Activated naive CD4-positive, alpha-beta T cell treated with anti-CD3 and anti-CD28 coated beads, Interleukin-2, amount 10 ng/mL, durations not matched to agents 7 days and 5 days (primary cell): Measurements from ENCODE around the gene ADAMTS2.

ENCODE experiments used
- CTCF ChIA-PET: fragments of 350-600 bp; sonication (Branson Sonifier 250); formaldehyde crosslinking; loops from one replicate; lab custom pipeline; 2021; ENCODE audit warnings: antibody characterized with exemption; lab: Charles Lee
- DNase-seq: peaks from one replicate; pipeline ENCODE4 v3.0.0-alpha.2; 2020
- H3K27ac Mint-ChIP-seq: one replicate; pipeline ENCODE4 v1.8.0; 2021; ENCODE audit warnings: mild to moderate bottlenecking, moderate library complexity, mixed read lengths
- H3K27me3 Mint-ChIP-seq: one replicate; pipeline ENCODE4 v1.8.0; 2021; ENCODE audit warnings: mild to moderate bottlenecking, mixed read lengths
- H3K36me3 Mint-ChIP-seq: one replicate; pipeline ENCODE4 v1.8.0; 2021; ENCODE audit warnings: mixed read lengths
- H3K4me1 Mint-ChIP-seq: one replicate; pipeline ENCODE4 v1.8.0; 2021; ENCODE audit warnings: mixed read lengths
- H3K4me3 Mint-ChIP-seq: one replicate; pipeline ENCODE4 v1.8.0; 2021; ENCODE audit warnings: mild to moderate bottlenecking, moderate library complexity, mixed read lengths
- H3K9me3 Mint-ChIP-seq: one replicate; pipeline ENCODE4 v1.8.0; 2021; ENCODE audit warnings: mixed read lengths

ADAMTS2 gene

DNA sequence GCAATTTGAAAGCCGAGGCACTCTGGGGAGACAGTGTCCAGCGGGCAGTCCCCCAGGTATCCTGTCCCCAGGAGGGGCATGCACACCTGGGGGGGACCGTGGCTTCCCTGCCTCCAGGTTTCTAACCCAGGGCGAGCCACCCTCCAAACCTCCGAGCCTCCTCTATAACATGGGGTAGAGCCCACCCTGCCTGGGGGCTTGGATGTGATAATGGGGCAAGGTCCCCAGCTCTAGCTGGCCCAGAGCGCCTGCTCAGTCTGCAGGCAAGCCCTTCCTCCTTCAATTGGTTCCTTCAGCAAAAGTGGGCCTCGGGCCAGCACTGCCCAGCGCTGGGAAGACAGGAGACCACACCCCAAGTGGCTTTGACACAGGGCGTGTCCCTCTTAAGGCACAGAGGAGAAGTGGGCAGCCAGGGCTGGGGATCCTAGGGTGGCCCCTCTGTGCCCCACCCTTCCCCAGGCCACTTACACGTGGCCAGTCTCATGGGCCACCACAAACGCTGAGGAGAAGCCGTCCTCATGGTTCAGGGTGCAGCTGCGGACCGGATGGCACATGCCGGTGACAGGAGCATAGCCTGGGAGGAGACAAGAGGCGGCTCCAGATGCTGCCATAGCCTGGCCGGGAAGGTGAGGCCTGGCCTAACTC is 190.8 kb downstream of the ADAMTS2 start:
- CTCF ChIA-PET: no interaction called here
- H3K4me3 Mint-ChIP-seq: no peak overlapping the region
- H3K4me1 Mint-ChIP-seq: no peaks in the 10 kb centered on the region
- H3K27ac Mint-ChIP-seq: no peak overlapping the region
- DNase-seq: no peak
- no peaks in the 10 kb centered on the region for H3K36me3 Mint-ChIP-seq
- H3K27me3 Mint-ChIP-seq: peaks cover 3% of the 10 kb centered on the region
- H3K9me3 Mint-ChIP-seq: peaks cover 2% of the 10 kb centered on the region

- no peaks in the 10 kb centered on the region for H3K9me3 Mint-ChIP-seq
- CTCF ChIA-PET: no interaction called here
- no peak overlapping the region for H3K27ac Mint-ChIP-seq
- H3K4me1 Mint-ChIP-seq: no peaks in the 10 kb centered on the region
- no peak for DNase-seq
- H3K4me3 Mint-ChIP-seq: no peak overlapping the region
- H3K27me3 Mint-ChIP-seq: peaks cover 3% of the 10 kb centered on the region
- H3K36me3 Mint-ChIP-seq: no peaks in the 10 kb centered on the region
These were observed 191.3 kb downstream of the ADAMTS2 start for GRCh38 chr5:179153921-179154345.

DNA sequence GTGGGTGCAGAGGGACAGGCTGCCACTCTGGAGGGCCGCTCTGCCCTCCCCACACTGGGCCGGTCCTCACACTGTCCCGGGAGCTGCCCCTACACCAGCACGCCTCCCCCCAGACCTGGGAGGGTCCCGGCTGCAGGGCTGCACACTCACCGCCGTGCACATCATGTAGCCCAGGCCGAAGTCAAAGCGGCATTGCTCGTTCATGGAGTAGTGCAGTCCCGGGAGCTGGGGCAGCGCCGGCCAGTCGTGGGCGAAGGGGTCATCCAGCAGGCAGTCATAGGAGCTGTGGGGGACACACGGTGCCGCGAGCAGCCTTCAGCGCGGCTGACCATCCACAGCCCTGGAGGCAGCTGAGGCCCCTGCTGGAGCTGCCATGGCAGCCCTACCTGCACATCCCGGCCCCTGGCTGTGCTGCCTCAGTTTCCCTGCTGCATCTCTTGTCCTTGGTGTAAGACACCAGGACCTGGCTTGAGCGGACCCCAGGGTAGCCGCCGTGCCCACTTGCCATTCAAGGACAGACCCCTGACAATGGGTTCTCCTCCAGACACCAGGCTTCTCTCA is 191.8 kb downstream of the ADAMTS2 start:
- no peak overlapping the region for H3K4me3 Mint-ChIP-seq
- H3K27ac Mint-ChIP-seq: no peak overlapping the region
- no peaks in the 10 kb centered on the region for H3K36me3 Mint-ChIP-seq
- H3K9me3 Mint-ChIP-seq: no peaks in the 10 kb centered on the region
- peaks cover 4% of the 10 kb centered on the region for H3K27me3 Mint-ChIP-seq
- no peaks in the 10 kb centered on the region for H3K4me1 Mint-ChIP-seq
- CTCF ChIA-PET: no interaction called here
- DNase-seq: no peak

- no peak overlapping the region for H3K4me3 Mint-ChIP-seq
- peaks cover 8% of the 10 kb centered on the region for H3K27me3 Mint-ChIP-seq
- no peak overlapping the region for H3K27ac Mint-ChIP-seq
- CTCF ChIA-PET: no interaction called here
- no peaks in the 10 kb centered on the region for H3K36me3 Mint-ChIP-seq
- no peaks in the 10 kb centered on the region for H3K4me1 Mint-ChIP-seq
- no peak for DNase-seq
- peaks cover 2% of the 10 kb centered on the region for H3K9me3 Mint-ChIP-seq
These were observed 192.3 kb downstream of the ADAMTS2 start for GRCh38 chr5:179152941-179153340.

DNA sequence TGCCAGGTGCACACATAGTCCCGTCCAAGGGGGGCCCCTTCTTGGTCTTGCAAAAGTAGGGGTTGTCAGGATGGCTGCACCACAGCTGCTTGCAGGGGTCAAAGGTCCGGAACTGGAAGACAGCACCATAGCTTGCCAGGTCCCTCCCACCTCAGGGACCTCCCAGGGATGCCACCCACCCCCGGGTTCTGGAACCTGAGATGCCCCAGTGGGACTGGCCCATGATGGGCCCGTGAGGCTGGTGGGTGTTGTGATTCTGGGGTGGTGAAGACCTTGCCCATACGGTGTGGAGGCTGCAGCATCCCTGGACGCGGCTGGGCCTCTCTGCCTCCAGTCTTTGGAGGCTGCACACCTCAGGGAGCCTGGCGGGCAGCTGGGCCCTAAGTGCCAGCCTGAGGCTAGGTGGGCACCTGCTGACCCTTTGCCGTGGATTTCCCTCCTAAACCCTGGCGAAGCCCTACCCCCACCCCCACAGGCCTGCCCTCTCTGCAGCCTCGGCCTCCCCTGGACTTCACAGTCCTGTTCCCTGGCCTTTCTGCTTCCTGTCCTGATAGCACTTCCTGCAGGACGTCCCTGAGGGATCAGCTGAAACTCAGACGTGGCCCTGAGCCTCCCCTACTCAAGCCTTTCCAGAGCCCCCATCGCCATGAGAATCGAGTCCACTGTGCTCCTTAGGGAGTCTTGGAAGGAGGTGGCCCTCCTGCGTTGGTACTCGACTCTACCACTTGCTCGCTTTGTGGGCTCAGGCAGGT is 192.9 kb downstream of the ADAMTS2 start:
- Mint-ChIP-seq H3K27ac (no peak overlapping the region), H3K27me3 (peaks cover 8% of the 10 kb centered on the region), H3K36me3 (no peaks in the 10 kb centered on the region), H3K4me1 (peaks cover 1% of the 10 kb centered on the region), H3K9me3 (peaks cover 2% of the 10 kb centered on the region), H3K4me3 (no peak overlapping the region)
- no peak for DNase-seq
- CTCF ChIA-PET: no interaction called here

DNA sequence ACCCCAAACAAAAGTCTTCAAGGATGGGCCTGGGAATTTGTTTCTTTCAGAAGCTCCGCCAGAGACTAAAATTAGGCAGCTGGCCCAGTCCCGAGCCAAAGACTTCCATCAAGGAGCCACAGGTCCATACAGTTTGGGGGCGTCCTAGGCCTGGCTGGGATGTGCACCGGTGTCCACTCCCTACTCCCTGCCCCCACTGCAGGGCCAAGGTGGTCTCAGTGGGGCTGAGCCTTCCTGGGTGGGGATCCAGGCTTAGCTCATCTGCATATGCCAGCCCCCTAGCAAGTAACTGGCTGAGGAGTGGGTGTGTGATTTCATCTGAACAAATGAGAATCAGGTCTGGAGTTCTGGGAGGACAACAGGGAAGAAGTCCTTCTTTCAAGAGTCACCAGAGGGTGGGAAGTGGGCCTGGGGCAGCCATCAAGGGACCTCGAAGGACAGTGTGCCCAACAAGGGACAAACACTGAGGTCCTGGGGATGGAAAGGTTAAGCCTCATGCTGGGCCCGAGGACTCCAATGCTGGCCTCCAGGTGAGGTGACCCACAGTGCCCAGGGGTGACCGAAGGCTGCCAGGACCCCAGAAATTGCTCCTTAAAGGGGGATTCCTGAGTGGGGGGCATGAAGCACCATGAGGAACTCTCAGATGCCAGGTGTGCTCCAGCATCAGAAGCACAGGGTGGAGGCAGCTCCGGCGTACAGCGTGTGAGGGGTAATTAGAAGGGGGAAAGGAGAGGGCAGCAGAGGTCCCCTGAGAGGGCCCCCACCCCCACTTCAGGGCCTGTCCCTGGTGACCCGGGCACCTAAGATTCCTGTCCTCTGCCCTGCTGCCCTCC is 193.8 kb downstream of the ADAMTS2 start:
- Mint-ChIP-seq H3K9me3 (peaks cover 2% of the 10 kb centered on the region), H3K27ac (no peak overlapping the region), H3K4me3 (no peak overlapping the region), H3K36me3 (no peaks in the 10 kb centered on the region), H3K4me1 (peaks cover 3% of the 10 kb centered on the region), H3K27me3 (peaks cover 8% of the 10 kb centered on the region)
- CTCF ChIA-PET: no interaction called here
- DNase-seq: peak; percentile 5

DNA sequence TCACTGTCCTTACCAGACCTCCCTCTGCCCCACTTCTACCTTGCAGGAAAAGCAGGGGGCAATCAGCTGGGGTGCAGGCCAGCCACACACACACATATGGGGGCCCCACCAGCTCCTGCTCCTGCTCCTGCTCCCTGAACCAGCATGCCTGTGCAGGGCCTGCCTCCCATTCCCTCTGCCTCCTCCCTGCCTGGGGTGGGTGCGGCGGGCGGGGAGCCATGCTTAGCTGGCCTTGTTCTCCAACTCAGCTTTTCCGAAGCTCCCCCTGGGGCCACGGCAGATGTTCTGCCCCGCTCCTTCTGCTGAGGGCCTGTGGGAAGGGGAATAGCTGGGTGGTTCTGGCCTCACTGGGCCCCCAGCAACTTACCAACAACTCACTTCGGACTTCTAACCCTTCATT is 195.2 kb downstream of the ADAMTS2 start:
- Mint-ChIP-seq H3K4me1 (peaks cover 8% of the 10 kb centered on the region), H3K9me3 (peaks cover 8% of the 10 kb centered on the region), H3K27me3 (peaks cover 8% of the 10 kb centered on the region), H3K4me3 (no peak overlapping the region), H3K36me3 (no peaks in the 10 kb centered on the region), H3K27ac (no peak overlapping the region)
- CTCF ChIA-PET: no interaction called here
- DNase-seq: peak; percentile 9

GRCh38 chr5:179149278-179149677 is 196.0 kb downstream of the ADAMTS2 start:
- Mint-ChIP-seq H3K4me1 (peaks cover 8% of the 10 kb centered on the region), H3K27me3 (peaks cover 8% of the 10 kb centered on the region), H3K4me3 (no peak overlapping the region), H3K36me3 (no peaks in the 10 kb centered on the region), H3K27ac (no peak overlapping the region), H3K9me3 (peaks cover 11% of the 10 kb centered on the region)
- CTCF ChIA-PET: no interaction called here
- no peak for DNase-seq

DNA sequence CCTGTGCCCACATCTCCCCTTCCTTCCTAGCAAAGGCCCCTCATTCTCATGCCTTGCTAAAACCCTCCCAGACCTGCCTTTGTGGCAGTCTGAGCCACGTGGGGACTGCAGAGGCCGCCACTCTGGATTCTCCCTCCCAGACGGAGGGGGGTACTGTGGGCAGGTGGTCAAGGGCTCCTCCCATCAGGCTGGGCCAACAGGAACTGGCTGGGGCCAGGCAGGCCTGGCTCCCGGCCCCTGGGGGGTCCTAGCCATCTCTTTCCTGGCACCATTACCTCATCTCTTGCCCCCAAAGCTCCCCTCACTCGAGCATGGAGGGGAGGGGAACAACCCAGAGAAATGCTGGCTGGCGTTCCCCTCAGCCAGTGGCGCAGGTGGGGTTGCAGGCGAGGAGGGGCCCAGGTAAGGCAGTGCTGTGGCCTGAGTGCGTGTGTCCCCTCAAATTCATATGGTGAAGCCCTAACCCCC is 196.5 kb downstream of the ADAMTS2 start:
- Mint-ChIP-seq H3K36me3 (no peaks in the 10 kb centered on the region), H3K4me3 (no peak overlapping the region), H3K9me3 (peaks cover 13% of the 10 kb centered on the region), H3K27ac (no peak overlapping the region), H3K27me3 (peaks cover 8% of the 10 kb centered on the region), H3K4me1 (peaks cover 8% of the 10 kb centered on the region)
- CTCF ChIA-PET: no interaction called here
- DNase-seq: no peak

GRCh38 chr5:179147991-179148702 is 197.1 kb downstream of the ADAMTS2 start:
- no peak for DNase-seq
- Mint-ChIP-seq H3K9me3 (peaks cover 13% of the 10 kb centered on the region), H3K4me1 (peaks cover 10% of the 10 kb centered on the region), H3K36me3 (no peaks in the 10 kb centered on the region), H3K4me3 (no peak overlapping the region), H3K27me3 (peaks cover 8% of the 10 kb centered on the region), H3K27ac (no peak overlapping the region)
- CTCF ChIA-PET: no interaction called here

DNA sequence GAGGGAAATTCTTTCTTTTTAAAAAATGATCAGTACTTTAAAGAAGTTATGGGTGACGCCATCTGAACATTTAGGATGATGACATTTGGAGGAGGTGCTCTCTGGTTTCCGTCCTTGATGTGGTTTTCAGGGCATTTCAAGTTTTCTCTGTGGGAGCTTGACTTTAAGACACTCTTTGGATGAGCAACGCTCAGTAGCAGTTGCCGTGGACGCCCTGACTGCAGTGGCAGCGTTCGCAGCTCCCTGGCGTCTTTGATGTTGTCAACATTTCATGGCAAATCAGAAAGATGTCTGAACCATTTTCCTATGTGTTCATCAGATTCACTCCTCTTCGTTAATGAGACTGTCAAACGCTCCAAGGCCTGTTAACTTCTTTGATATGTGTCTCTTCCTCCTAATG is 199.0 kb downstream of the ADAMTS2 start:
- peak; percentile 49 for DNase-seq
- no peak overlapping the region for H3K4me3 Mint-ChIP-seq

GRCh38 chr5:179143446-179143845 is 201.8 kb downstream of the ADAMTS2 start:
- CTCF ChIA-PET: interaction anchor here (0.6 kb wide), 1 partner anchor 586 kb away, joined by 3 read pairs; no protein-coding TSS in a partner anchor
- H3K27me3 Mint-ChIP-seq: peaks cover 4% of the 10 kb centered on the region
- H3K4me3 Mint-ChIP-seq: no peak overlapping the region
- H3K9me3 Mint-ChIP-seq: peaks cover 21% of the 10 kb centered on the region
- H3K4me1 Mint-ChIP-seq: peaks cover 22% of the 10 kb centered on the region
- no peak for DNase-seq
- H3K36me3 Mint-ChIP-seq: peaks cover 2% of the 10 kb centered on the region
- H3K27ac Mint-ChIP-seq: no peak overlapping the region

More for the DNA sequence above, 199.0 kb downstream of the ADAMTS2 start:
- Mint-ChIP-seq H3K36me3 (peaks cover 2% of the 10 kb centered on the region), H3K4me1 (peaks cover 22% of the 10 kb centered on the region), H3K9me3 (peaks cover 21% of the 10 kb centered on the region), H3K27me3 (peaks cover 8% of the 10 kb centered on the region), H3K27ac (no peak overlapping the region)
- CTCF ChIA-PET: interaction anchor here (0.6 kb wide), 2 partner anchors 27 to 1146 kb away, joined by 3 read pairs; no protein-coding TSS in a partner anchor

- peak overlapping the region; percentile 55 for H3K27ac Mint-ChIP-seq
- no peak overlapping the region for H3K4me3 Mint-ChIP-seq
- H3K4me1 Mint-ChIP-seq: peaks cover 22% of the 10 kb centered on the region
- CTCF ChIA-PET: interaction anchor here (1.0 kb wide), 1 partner anchor 24 kb away, joined by 4 read pairs; no protein-coding TSS in a partner anchor
- no peaks in the 10 kb centered on the region for H3K27me3 Mint-ChIP-seq
- peak; percentile 27 for DNase-seq
- peaks cover 18% of the 10 kb centered on the region for H3K9me3 Mint-ChIP-seq
- peaks cover 2% of the 10 kb centered on the region for H3K36me3 Mint-ChIP-seq
These were observed 202.6 kb downstream of the ADAMTS2 start for GRCh38 chr5:179142434-179143198.
